Stomach (tissue), 4 donors: Measurements from ENCODE around the gene LTB4R2.
A peak's percentile ranks its signal among the peaks of the same experiment; 100 is the strongest.

Experiments
- CTCF ChIP-seq, 7 experiments: fragments of 450-650 bp in 4 of 7; fragments of 200-600 bp in 3 of 7; sonication (generic) in 3 of 7; IDR thresholded peaks; one replicate each; pipeline ENCODE4 v1.5.1; 2016 to 2019; ENCODE audit warnings: antibody characterized with exemption in 7 of 7, control low read depth in 2 of 7, mild to moderate bottlenecking in 1 of 7
- EP300 ChIP-seq: sonication (generic); formaldehyde crosslinking; IDR thresholded peaks from one replicate; pipeline ENCODE4 v1.6.1; 2017; ENCODE audit warnings: antibody characterized with exemption
- POLR2A ChIP-seq, 4 donors: fragments of 450-650 bp; IDR thresholded peaks; one replicate each; pipeline ENCODE4 v1.6.1; 2016; ENCODE audit warnings: antibody characterized with exemption in 4 of 4, control low read depth in 2 of 4, mild to moderate bottlenecking in 1 of 4, moderate library complexity in 1 of 4
- POLR2AphosphoS5 ChIP-seq, 3 donors: sonication (generic); formaldehyde crosslinking; IDR thresholded peaks; one replicate each; pipeline ENCODE4 v1.6.1; 2016; ENCODE audit warnings: antibody characterized with exemption in 3 of 3

- no peak for TF ChIP-seq CTCF (IDR thresholded peaks at IDR 0.05)
- TF ChIP-seq EP300 = no peak
- no peak for TF ChIP-seq POLR2A (IDR thresholded peaks at IDR 0.05)
- TF ChIP-seq POLR2AphosphoS5 (IDR thresholded peaks at IDR 0.05) = peak in 1 of 3 donors; percentile 43
Measured at GRCh38 chr14:24351517-24351916, 41.6 kb downstream of the LTB4R2 start.
